SK-N-SH treated with all-trans-retinoic acid at 6 μM for 48 hours (cell line): ENCODE measurements around the gene CDH4.

Experiments used
- ATAC-seq: fragments of 200-7000 bp; cut with Tn5 transposase; 3 replicates; pipeline ENCODE4 v1.9.1; 2020; ENCODE audit warnings: mild to moderate bottlenecking, moderate library complexity
- ARNTL ChIP-seq: fragments of 450-650 bp; formaldehyde crosslinking; IDR thresholded peaks from 2 replicates; pipeline ENCODE4 v1.5.0; 2020; ENCODE audit warnings: low read depth, mild to moderate bottlenecking, moderate library complexity, borderline replicate concordance
- CREB5 ChIP-seq: fragments of 250-450 bp; sonication (Bioruptor Pico); IDR thresholded peaks from 2 replicates; pipeline ENCODE4 v1.5.1; 2020; ENCODE audit warnings: low read depth, mild to moderate bottlenecking, moderate library complexity
- CSDC2 ChIP-seq: fragments of 250-450 bp; sonication (Bioruptor Pico); IDR thresholded peaks from 2 replicates; pipeline ENCODE4 v1.5.0; 2020; ENCODE audit warnings: mild to moderate bottlenecking, moderate library complexity
- CSRNP3 ChIP-seq: fragments of 250-450 bp; sonication (Bioruptor Pico); IDR thresholded peaks from 2 replicates; pipeline ENCODE4 v1.5.1; 2021; ENCODE audit warnings: mild to moderate bottlenecking, moderate library complexity
- ESRRG ChIP-seq: fragments of 250-450 bp; sonication (Bioruptor Pico); IDR thresholded peaks from 2 replicates; pipeline ENCODE4 v1.6.1; 2021; ENCODE audit warnings: mild to moderate bottlenecking
- GLIS3 ChIP-seq: fragments of 250-450 bp; sonication (Bioruptor Pico); IDR thresholded peaks from 2 replicates; pipeline ENCODE4 v1.5.0; 2020; ENCODE audit warnings: mild to moderate bottlenecking, moderate library complexity
- OSR1 ChIP-seq: fragments of 250-450 bp; sonication (Bioruptor Pico); IDR thresholded peaks from 2 replicates; pipeline ENCODE4 v1.8.0; 2022; ENCODE audit warnings: moderate library complexity, mild to moderate bottlenecking, inconsistent platforms
- POU6F1 ChIP-seq: fragments of 250-450 bp; sonication (Bioruptor Pico); IDR thresholded peaks from 2 replicates; pipeline ENCODE4 v1.8.0; 2021; ENCODE audit warnings: low read depth, mild to moderate bottlenecking, moderate library complexity, borderline replicate concordance
- RARB ChIP-seq: fragments of 250-450 bp; sonication (Bioruptor Pico); IDR thresholded peaks from 2 replicates; pipeline ENCODE4 v1.8.0; 2021; ENCODE audit warnings: mild to moderate bottlenecking, moderate library complexity
- SNAI2 ChIP-seq: fragments of 250-450 bp; sonication (Bioruptor Pico); IDR thresholded peaks from 2 replicates; pipeline ENCODE4 v1.5.0; 2020; ENCODE audit warnings: mild to moderate bottlenecking, moderate library complexity
- TCF4 ChIP-seq: fragments of 250-450 bp; sonication (Bioruptor Pico); IDR thresholded peaks from 2 replicates; pipeline ENCODE4 v1.8.0; 2021; ENCODE audit warnings: mild to moderate bottlenecking, moderate library complexity, borderline replicate concordance
- TOX ChIP-seq: fragments of 250-450 bp; sonication (Bioruptor Pico); IDR thresholded peaks from 2 replicates; pipeline ENCODE4 v1.8.0; 2021; ENCODE audit warnings: mild to moderate bottlenecking, moderate library complexity, borderline replicate concordance
- ZC3H10 ChIP-seq: fragments of 250-450 bp; sonication (Bioruptor Pico); IDR thresholded peaks from 2 replicates; pipeline ENCODE4 v1.5.1; 2021; ENCODE audit warnings: mild to moderate bottlenecking, moderate library complexity
- ZFP30 ChIP-seq: fragments of 450-650 bp; formaldehyde crosslinking; IDR thresholded peaks from 2 replicates; pipeline ENCODE4 v1.5.0; 2022; ENCODE audit warnings: mild to moderate bottlenecking, moderate library complexity
- ZNF565 ChIP-seq: fragments of 450-650 bp; formaldehyde crosslinking; conservative IDR thresholded peaks from 2 replicates; pipeline ENCODE4 v1.5.0; 2020; ENCODE audit warnings: low read depth, mild to moderate bottlenecking, moderate library complexity
- ZNF70 ChIP-seq: fragments of 450-650 bp; formaldehyde crosslinking; IDR thresholded peaks from 2 replicates; pipeline ENCODE4 v1.5.0; 2020; ENCODE audit warnings: mild to moderate bottlenecking, moderate library complexity
- ZNF8 ChIP-seq: fragments of 450-650 bp; formaldehyde crosslinking; IDR thresholded peaks from 2 replicates; pipeline ENCODE4 v1.5.0; 2020; ENCODE audit warnings: mild to moderate bottlenecking, moderate library complexity
- TF ChIP-seq, protein P1 (sequence below): fragments of 250-450 bp; sonication (Bioruptor Pico); IDR thresholded peaks from 2 replicates; pipeline ENCODE4 v1.8.0; 2020; ENCODE audit warnings: mild to moderate bottlenecking, moderate library complexity, borderline replicate concordance
- TF ChIP-seq, protein P2 (sequence below): fragments of 250-450 bp; sonication (Bioruptor Pico); IDR thresholded peaks from 2 replicates; pipeline ENCODE4 v1.5.0; 2020; ENCODE audit warnings: mild to moderate bottlenecking, moderate library complexity

Gene CDH4

DNA sequence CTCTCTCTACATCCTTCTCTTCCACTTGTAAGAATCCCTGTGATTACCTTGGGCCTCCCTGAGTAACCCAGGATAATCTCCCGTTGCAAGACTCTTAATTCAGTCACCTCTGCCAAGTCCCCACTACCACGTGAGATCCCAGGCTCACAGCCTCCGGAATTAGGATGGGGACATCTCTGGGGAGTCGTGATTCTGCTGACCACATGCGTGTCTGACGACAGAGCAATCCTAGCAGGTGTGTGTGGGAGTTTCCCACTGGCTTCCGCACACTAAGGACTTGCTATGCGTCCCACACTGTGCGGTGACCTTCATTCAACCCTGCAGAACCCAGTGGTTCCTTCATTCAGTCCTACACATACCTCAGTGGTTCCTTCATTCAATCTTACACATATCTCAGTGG is 11.9 kb downstream of the CDH4 start:
- no peak for ATAC-seq
- TF ChIP-seq ZNF70 (CRISPR knock-in tag) (no peak), POU6F1 (CRISPR knock-in tag) (no peak), OSR1 (CRISPR knock-in tag) (no peak), ESRRG (CRISPR knock-in tag) (no peak), ZC3H10 (CRISPR knock-in tag) (no peak), CSRNP3 (CRISPR knock-in tag) (no peak), ZFP30 (no peak), CREB5 (CRISPR knock-in tag) (no peak), RARB (CRISPR knock-in tag) (no peak)
- TF ChIP-seq, protein P1, sequence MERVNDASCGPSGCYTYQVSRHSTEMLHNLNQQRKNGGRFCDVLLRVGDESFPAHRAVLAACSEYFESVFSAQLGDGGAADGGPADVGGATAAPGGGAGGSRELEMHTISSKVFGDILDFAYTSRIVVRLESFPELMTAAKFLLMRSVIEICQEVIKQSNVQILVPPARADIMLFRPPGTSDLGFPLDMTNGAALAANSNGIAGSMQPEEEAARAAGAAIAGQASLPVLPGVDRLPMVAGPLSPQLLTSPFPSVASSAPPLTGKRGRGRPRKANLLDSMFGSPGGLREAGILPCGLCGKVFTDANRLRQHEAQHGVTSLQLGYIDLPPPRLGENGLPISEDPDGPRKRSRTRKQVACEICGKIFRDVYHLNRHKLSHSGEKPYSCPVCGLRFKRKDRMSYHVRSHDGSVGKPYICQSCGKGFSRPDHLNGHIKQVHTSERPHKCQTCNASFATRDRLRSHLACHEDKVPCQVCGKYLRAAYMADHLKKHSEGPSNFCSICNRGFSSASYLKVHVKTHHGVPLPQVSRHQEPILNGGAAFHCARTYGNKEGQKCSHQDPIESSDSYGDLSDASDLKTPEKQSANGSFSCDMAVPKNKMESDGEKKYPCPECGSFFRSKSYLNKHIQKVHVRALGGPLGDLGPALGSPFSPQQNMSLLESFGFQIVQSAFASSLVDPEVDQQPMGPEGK (CRISPR knock-in tag), result no peak

DNA sequence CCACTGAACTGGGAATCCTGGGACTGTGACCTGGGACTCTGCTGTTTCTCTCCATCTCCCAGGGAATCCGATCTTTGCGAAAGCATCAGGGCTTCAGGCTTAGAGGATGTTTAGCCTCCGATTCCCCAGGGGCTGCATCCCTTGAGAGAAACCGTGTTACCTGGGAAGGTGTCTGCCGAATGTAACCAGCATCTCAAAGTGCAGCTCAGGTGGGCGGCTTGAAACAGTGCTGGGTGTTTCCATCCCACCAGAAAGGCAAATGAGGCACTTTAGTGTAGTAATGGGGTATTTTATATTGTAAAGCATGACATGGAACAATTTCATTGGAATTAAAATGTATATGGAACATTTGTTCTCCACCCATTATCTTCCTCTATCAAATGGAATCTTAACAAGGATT is 15.2 kb downstream of the CDH4 start:
- ATAC-seq, result no peak
- TF ChIP-seq ZFP30, result no peak
- TF ChIP-seq, protein P2, sequence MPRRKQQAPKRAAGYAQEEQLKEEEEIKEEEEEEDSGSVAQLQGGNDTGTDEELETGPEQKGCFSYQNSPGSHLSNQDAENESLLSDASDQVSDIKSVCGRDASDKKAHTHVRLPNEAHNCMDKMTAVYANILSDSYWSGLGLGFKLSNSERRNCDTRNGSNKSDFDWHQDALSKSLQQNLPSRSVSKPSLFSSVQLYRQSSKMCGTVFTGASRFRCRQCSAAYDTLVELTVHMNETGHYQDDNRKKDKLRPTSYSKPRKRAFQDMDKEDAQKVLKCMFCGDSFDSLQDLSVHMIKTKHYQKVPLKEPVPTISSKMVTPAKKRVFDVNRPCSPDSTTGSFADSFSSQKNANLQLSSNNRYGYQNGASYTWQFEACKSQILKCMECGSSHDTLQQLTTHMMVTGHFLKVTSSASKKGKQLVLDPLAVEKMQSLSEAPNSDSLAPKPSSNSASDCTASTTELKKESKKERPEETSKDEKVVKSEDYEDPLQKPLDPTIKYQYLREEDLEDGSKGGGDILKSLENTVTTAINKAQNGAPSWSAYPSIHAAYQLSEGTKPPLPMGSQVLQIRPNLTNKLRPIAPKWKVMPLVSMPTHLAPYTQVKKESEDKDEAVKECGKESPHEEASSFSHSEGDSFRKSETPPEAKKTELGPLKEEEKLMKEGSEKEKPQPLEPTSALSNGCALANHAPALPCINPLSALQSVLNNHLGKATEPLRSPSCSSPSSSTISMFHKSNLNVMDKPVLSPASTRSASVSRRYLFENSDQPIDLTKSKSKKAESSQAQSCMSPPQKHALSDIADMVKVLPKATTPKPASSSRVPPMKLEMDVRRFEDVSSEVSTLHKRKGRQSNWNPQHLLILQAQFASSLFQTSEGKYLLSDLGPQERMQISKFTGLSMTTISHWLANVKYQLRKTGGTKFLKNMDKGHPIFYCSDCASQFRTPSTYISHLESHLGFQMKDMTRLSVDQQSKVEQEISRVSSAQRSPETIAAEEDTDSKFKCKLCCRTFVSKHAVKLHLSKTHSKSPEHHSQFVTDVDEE (CRISPR knock-in tag), result no peak
- TF ChIP-seq ARNTL (CRISPR knock-in tag), result no peak
- TF ChIP-seq OSR1 (CRISPR knock-in tag), result no peak
- TF ChIP-seq ZC3H10 (CRISPR knock-in tag), result no peak
- no peak for TF ChIP-seq TCF4 (CRISPR knock-in tag)
- no peak for TF ChIP-seq TOX (CRISPR knock-in tag)
- TF ChIP-seq CSDC2 (CRISPR knock-in tag), result no peak
- TF ChIP-seq ZNF8 (CRISPR knock-in tag), result no peak
- no peak for TF ChIP-seq GLIS3
- TF ChIP-seq SNAI2 (CRISPR knock-in tag), result no peak
- TF ChIP-seq RARB (CRISPR knock-in tag), result no peak

DNA sequence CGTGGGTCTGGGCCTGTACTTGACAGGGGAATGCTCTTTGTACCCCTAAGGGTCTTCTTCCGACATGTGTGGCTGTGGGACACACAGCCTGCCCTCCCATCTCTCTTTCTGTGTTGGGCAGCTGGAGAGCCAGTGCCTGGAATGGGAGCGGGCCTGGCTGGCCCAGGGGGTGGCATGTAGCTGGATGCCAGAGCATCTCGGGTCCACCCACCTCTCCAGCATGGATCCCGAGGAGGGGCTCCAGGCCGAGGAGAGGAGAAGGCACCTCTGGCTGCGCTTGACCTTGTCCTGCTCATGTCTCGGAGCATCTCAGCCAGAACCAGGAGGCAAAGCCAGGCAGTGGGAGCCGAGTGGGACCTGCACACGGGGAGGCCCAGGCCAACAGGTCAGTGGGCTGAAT is 16.0 kb downstream of the CDH4 start:
- ATAC-seq, result no peak
- no peak for TF ChIP-seq ZNF565 (CRISPR knock-in tag)
- TF ChIP-seq, protein P1 (CRISPR knock-in tag), result no peak
- no peak for TF ChIP-seq ESRRG (CRISPR knock-in tag)
- no peak for TF ChIP-seq ZNF8 (CRISPR knock-in tag)
- TF ChIP-seq CREB5 (CRISPR knock-in tag), result no peak
- no peak for TF ChIP-seq OSR1 (CRISPR knock-in tag)
- TF ChIP-seq RARB (CRISPR knock-in tag), result no peak
- TF ChIP-seq ZNF70 (CRISPR knock-in tag), result no peak
- no peak for TF ChIP-seq CSRNP3 (CRISPR knock-in tag)
- TF ChIP-seq, protein P2 (CRISPR knock-in tag), result no peak
